Neural crest cell (in vitro differentiated cells): ENCODE results near the gene AADAC. TPM values are rescaled to one million over a fixed set of nuclear protein-coding genes. Genes with fewer than 3 reads are reported as not detected.

ENCODE experiments used
- DNase-seq: peaks from one replicate; pipeline ENCODE4 v3.0.0; 2021; ENCODE audit warnings: low read depth, mixed read lengths, low spot score
- H3K27ac Mint-ChIP-seq: one replicate; pipeline ENCODE4 v1.8.0; 2021; ENCODE audit warnings: mild to moderate bottlenecking, mixed read lengths; ENCODE audit not compliant: unreplicated experiment
- H3K27me3 Mint-ChIP-seq: 2 replicates; pipeline ENCODE4 v1.8.0; 2021; ENCODE audit warnings: low read depth, mild to moderate bottlenecking, mixed read lengths
- H3K36me3 Mint-ChIP-seq: 2 replicates; pipeline ENCODE4 v1.8.0; 2021; ENCODE audit warnings: low read depth, mild to moderate bottlenecking, mixed read lengths
- H3K4me1 Mint-ChIP-seq: 2 replicates; pipeline ENCODE4 v1.8.0; 2021; ENCODE audit warnings: mixed read lengths
- H3K4me3 Mint-ChIP-seq: one replicate; pipeline ENCODE4 v1.8.0; 2021; ENCODE audit warnings: mild to moderate bottlenecking, mixed read lengths
- H3K9me3 Mint-ChIP-seq: 2 replicates; pipeline ENCODE4 v1.8.0; 2021; ENCODE audit warnings: mixed read lengths
- CTCF ChIP-seq: fragments of 200-600 bp; sonication (generic); conservative IDR thresholded peaks from 2 replicates; pipeline ENCODE4 v1.5.0; 2021; ENCODE audit warnings: antibody characterized with exemption, mild to moderate bottlenecking
- total RNA-seq: library from RNA; stranded (reverse); gene quantifications from 2 replicates; pipeline ENCODE4 v1.2.1, GENCODE V29; 2021

The AADAC gene
- total RNA-seq, 1 donor from 2014 or later: not detected

GRCh38 chr3:151770956-151771355 lies 43.0 kb upstream of the AADAC start:
- Mint-ChIP-seq H3K27ac (no peak overlapping the region), H3K4me1 (peaks cover 11% of the 10 kb centered on the region), H3K27me3 (no peaks in the 10 kb centered on the region), H3K9me3 (no peaks in the 10 kb centered on the region), H3K4me3 (no peak overlapping the region), H3K36me3 (no peaks in the 10 kb centered on the region)
- DNase-seq: no peak
- no peak for TF ChIP-seq CTCF

- TF ChIP-seq CTCF: no peak
- H3K27me3 Mint-ChIP-seq: no peaks in the 10 kb centered on the region
- H3K36me3 Mint-ChIP-seq: no peaks in the 10 kb centered on the region
- H3K27ac Mint-ChIP-seq: no peak overlapping the region
- H3K9me3 Mint-ChIP-seq: no peaks in the 10 kb centered on the region
- no peak for DNase-seq
- no peak overlapping the region for H3K4me3 Mint-ChIP-seq
- peaks cover 11% of the 10 kb centered on the region for H3K4me1 Mint-ChIP-seq
Observed at GRCh38 chr3:151772825-151773480, 41.0 kb upstream of the AADAC start.

GRCh38 chr3:151774235-151774634 lies 39.7 kb upstream of the AADAC start:
- peaks cover 11% of the 10 kb centered on the region for H3K4me1 Mint-ChIP-seq
- H3K27me3 Mint-ChIP-seq: no peaks in the 10 kb centered on the region
- H3K9me3 Mint-ChIP-seq: no peaks in the 10 kb centered on the region
- H3K36me3 Mint-ChIP-seq: no peaks in the 10 kb centered on the region
- no peak for TF ChIP-seq CTCF
- DNase-seq: no peak
- no peak overlapping the region for H3K4me3 Mint-ChIP-seq
- no peak overlapping the region for H3K27ac Mint-ChIP-seq

GRCh38 chr3:151774910-151775309 lies 39.0 kb upstream of the AADAC start:
- Mint-ChIP-seq H3K27ac (no peak overlapping the region), H3K9me3 (no peaks in the 10 kb centered on the region), H3K4me1 (peaks cover 11% of the 10 kb centered on the region), H3K4me3 (no peak overlapping the region), H3K27me3 (no peaks in the 10 kb centered on the region), H3K36me3 (no peaks in the 10 kb centered on the region)
- no peak for DNase-seq
- no peak for TF ChIP-seq CTCF

GRCh38 chr3:151775314-151776258 lies 38.3 kb upstream of the AADAC start:
- Mint-ChIP-seq H3K36me3 (no peaks in the 10 kb centered on the region), H3K4me1 (peaks cover 5% of the 10 kb centered on the region), H3K27ac (no peak overlapping the region), H3K9me3 (no peaks in the 10 kb centered on the region), H3K27me3 (no peaks in the 10 kb centered on the region), H3K4me3 (no peak overlapping the region)
- TF ChIP-seq CTCF: no peak
- DNase-seq: no peak
